GM12878 (cell line): ENCODE results near the gene RTEL1. TPM values are rescaled to one million over a fixed set of nuclear protein-coding genes. Genes with fewer than 3 reads are reported as not detected.

Source experiments
- ATAC-seq: fragments of 200-7000 bp; cut with Tn5 transposase; 3 replicates; pipeline ENCODE4 v1.9.1; 2020; ENCODE audit warnings: mild to moderate bottlenecking, moderate library complexity
- BruUV-seq: library from RNA; stranded (reverse); fragments of 400-500 nt; replicated peaks from 2 replicates; lab custom pipeline; 2021; lab: Mats Ljungman, UMichigan
- CTCF ChIA-PET: fragments of 300-600 bp; sonication (Branson Sonifier 250); formaldehyde crosslinking; extraction: SDS; loops from one replicate; lab custom pipeline; 2021; ENCODE audit warnings: inconsistent platforms; lab: Yijun Ruan, JAX
- POLR2A ChIA-PET: fragments of 350-600 bp; formaldehyde crosslinking; extraction: SDS; loops from one replicate; lab custom pipeline; 2021; ENCODE audit warnings: inconsistent platforms; lab: Charles Lee
- RAD21 ChIA-PET: fragments of 300-600 bp; sonication (Branson Sonifier 250); formaldehyde crosslinking; loops from one replicate; lab custom pipeline; 2023; ENCODE audit warnings: antibody characterized with exemption; ENCODE audit not compliant: unreplicated experiment; lab: Charles Lee
- SMC1A ChIA-PET: fragments of 300-600 bp; sonication (Branson Sonifier 250); formaldehyde crosslinking; loops from one replicate; lab custom pipeline; 2023; ENCODE audit not compliant: unreplicated experiment, uncharacterized antibody; lab: Charles Lee
- DNase-seq: peaks from one replicate; pipeline ENCODE4 v3.0.0-alpha.2; 2011; ENCODE audit warnings: low read depth, low spot score
- FAIRE-seq: peaks from 3 replicates; lab custom pipeline; 2011; peaks lifted over from hg19 to GRCh38; lab: Jason Lieb, UNC
- H2AFZ ChIP-seq: 2 replicates; pipeline ENCODE4 v1.6.0; 2011; ENCODE audit warnings: low read depth, low read length, control low read depth; ENCODE audit not compliant: control insufficient read depth
- H3K27ac ChIP-seq: 2 replicates; pipeline ENCODE4 v1.5.1; 2011; ENCODE audit warnings: control low read depth; ENCODE audit not compliant: control insufficient read depth, insufficient read depth
- H3K27me3 ChIP-seq, 2 experiments: replicated peaks in 1 of 2; 2 replicates each; pipeline versions ENCODE4 v1.6.0 to v1.6.1; 2011; ENCODE audit warnings: low read length in 1 of 2; ENCODE audit not compliant: control insufficient read depth in 2 of 2, insufficient read depth in 2 of 2
- H3K36me3 ChIP-seq, 2 experiments: 2 replicates each; pipeline ENCODE4 v1.5.1; 2011; ENCODE audit warnings: low read length in 1 of 2; ENCODE audit not compliant: control insufficient read depth in 2 of 2, insufficient read depth in 2 of 2
- H3K4me1 ChIP-seq: 2 replicates; pipeline ENCODE4 v1.6.1; 2011; ENCODE audit warnings: mild to moderate bottlenecking, low read length, moderate library complexity, mixed read lengths; ENCODE audit not compliant: control insufficient read depth, insufficient read depth
- H3K4me2 ChIP-seq: 2 replicates; pipeline ENCODE4 v1.6.0; 2011; ENCODE audit warnings: control low read depth; ENCODE audit not compliant: control insufficient read depth, insufficient read depth
- H3K4me3 ChIP-seq: fragments of 200-600 bp; sonication (generic); 2 replicates; pipeline ENCODE4 v1.5.1; 2016
- H3K79me2 ChIP-seq: 2 replicates; pipeline ENCODE4 v1.6.0; 2011; ENCODE audit warnings: low read length; ENCODE audit not compliant: control insufficient read depth, insufficient read depth
- H3K9ac ChIP-seq: 2 replicates; pipeline ENCODE4 v1.8.0; 2011; ENCODE audit warnings: low read length, control low read depth, mixed read lengths; ENCODE audit not compliant: control insufficient read depth, insufficient read depth
- H3K9me3 ChIP-seq: replicated peaks from 3 replicates; pipeline ENCODE4 v1.5.1; 2011; ENCODE audit warnings: mild to moderate bottlenecking, low read length; ENCODE audit not compliant: control insufficient read depth, insufficient read depth
- H4K20me1 ChIP-seq: 2 replicates; pipeline ENCODE4 v1.6.0; 2011; ENCODE audit not compliant: control insufficient read depth, insufficient read depth
- BCL11A ChIP-seq: IDR thresholded peaks from 2 replicates; pipeline ENCODE4 v1.6.1; 2011; ENCODE audit warnings: low read depth, low read length
- CEBPB ChIP-seq, 2 experiments: fragments of 150-350 bp in 1 of 2; IDR thresholded peaks; 2 replicates each; pipeline ENCODE4 v1.6.1; 2012 to 2014; ENCODE audit warnings: low read depth in 2 of 2, low read length in 2 of 2, borderline replicate concordance in 1 of 2, inconsistent platforms in 1 of 2
- MYB ChIP-seq: fragments of 150-350 bp; IDR thresholded peaks from 2 replicates; pipeline ENCODE4 v1.6.1; 2014; ENCODE audit warnings: mild to moderate bottlenecking, low read depth, low read length, borderline replicate concordance
- PAX8 ChIP-seq: fragments of 450-650 bp; IDR thresholded peaks from 2 replicates; pipeline ENCODE4 v1.6.1; 2017; ENCODE audit warnings: mild to moderate bottlenecking, moderate library complexity
- POU2F2 ChIP-seq: IDR thresholded peaks from 3 replicates; pipeline ENCODE4 v1.6.1; 2011; ENCODE audit warnings: low read depth, mild to moderate bottlenecking, low read length, borderline replicate concordance
- RELA ChIP-seq: fragments of 450-650 bp; IDR thresholded peaks from 2 replicates; pipeline ENCODE4 v1.8.0; 2014; ENCODE audit warnings: borderline replicate concordance; ENCODE audit not compliant: partially characterized antibody
- SREBF2 ChIP-seq: IDR thresholded peaks from 2 replicates; pipeline ENCODE4 v1.6.1; 2012; ENCODE audit warnings: mild to moderate bottlenecking, low read length
- ZNF384 ChIP-seq: IDR thresholded peaks from 2 replicates; pipeline ENCODE4 v1.6.1; 2012; ENCODE audit warnings: low read depth, mild to moderate bottlenecking, low read length, improper control_type of control experiment, borderline replicate concordance
- WGBS: methylation state at CpG from one replicate; pipeline ENCODE4 v1.1.6; 2016; ENCODE audit warnings: low lambda C conversion rate; ENCODE audit not compliant: insufficient replicate concordance, insufficient coverage; ENCODE audit errors: missing lambda C conversion rate; 5-methylcytosine and 5-hydroxymethylcytosine counted together
- in situ Hi-C: fragments of 300-500 bp; cut with MboI; formaldehyde crosslinking; loops from 9 replicates; pipeline ENCODE4 v1.14.3; 2018; ENCODE audit warnings: mixed read lengths
- intact Hi-C: fragments of 100-400 bp; cut with micrococcal nuclease; formaldehyde crosslinking; loops from one replicate; pipeline ENCODE4 v1.14.2; 2022; ENCODE audit not compliant: unreplicated experiment
- polyA plus RNA-seq, 11 experiments: library from polyadenylated mRNA; depleted of rRNA in 4 of 11; unstranded in 6 of 11; stranded (reverse) in 5 of 11; fragments of >200 nt; fragmentation: Nextera tagmentation in 4 of 11; fragmentation: Illumina TruSeq in 1 of 11; extraction: Ambion mirVana in 4 of 11; extraction: Trizol in 1 of 11; gene quantifications; 1 replicate in 1 of 11; 2 replicates in 10 of 11; pipeline versions ENCODE4 v1.2.1 to v1.2.3, GENCODE V29; 2011 to 2016; ENCODE audit warnings: inconsistent platforms in 2 of 11, missing spikeins in 2 of 11, low read depth in 1 of 11
- total RNA-seq, 4 experiments: library from RNA; depleted of rRNA in 3 of 4; stranded (reverse); fragments of >200 nt in 3 of 4; fragmentation: Illumina TruSeq in 1 of 4; extraction: Trizol in 1 of 4; gene quantifications; 2 replicates each; pipeline versions ENCODE4 v1.2.1 to v1.2.3, GENCODE V29; 2013 to 2021

Gene RTEL1
- total and polyA plus RNA-seq, 10 of the 15 experiments (the other 5 are each of a cell fraction or from before 2014, with no cell fraction given): 0.40 to 37.2 (median 15.6) TPM; not detected in 1

GRCh38 chr20:63663332-63664066, 5.4 kb downstream of the RTEL1 start:
- H3K4me1 ChIP-seq: peaks cover 8% of the 10 kb centered on the region
- ChIA-PET POLR2A (no interaction called here), CTCF (no interaction called here), RAD21 (no interaction called here), SMC1A (interaction anchor here (0.6 kb wide), 1 partner anchor 477 kb away, joined by 4 read pairs; no protein-coding TSS in a partner anchor)
- no peaks in the 10 kb centered on the region for H4K20me1 ChIP-seq
- no peak overlapping the region for H3K27ac ChIP-seq
- 88% methylated on average over 26 of the region's 26 CpGs for WGBS
- H3K36me3 ChIP-seq: peaks cover 5 to 18% of the 10 kb centered on the region in 2 experiments; a peak in 3 of 4 replicates
- no peak overlapping the region for H3K9ac ChIP-seq
- H3K79me2 ChIP-seq: peaks cover 9% of the 10 kb centered on the region
- H3K9me3 ChIP-seq: no peaks in the 10 kb centered on the region
- no peaks in the 10 kb centered on the region for H3K27me3 ChIP-seq
- DNase-seq: no peak
- in situ Hi-C loops: no loop called here
- no peak for TF ChIP-seq BCL11A
- no peak for TF ChIP-seq POU2F2
- TF ChIP-seq SREBF2: no peak
- no peak for TF ChIP-seq MYB
- no peak for TF ChIP-seq ZNF384
- TF ChIP-seq CEBPB (IDR thresholded peaks at IDR 0.05; ENCODE audit: borderline replicate concordance in 1 of 2, low read depth in 2 of 2, low read length in 2 of 2): no peak
- no peak for TF ChIP-seq RELA
- no peak for TF ChIP-seq PAX8
- no peak overlapping the region for H3K4me2 ChIP-seq
- H3K4me3 ChIP-seq: no peak overlapping the region
- no peak for ATAC-seq
- intact Hi-C loops: no loop called here
- H2AFZ ChIP-seq: no peak overlapping the region
- BruUV-seq: no TSS peak
- no peak for FAIRE-seq
